HG03175 (cell line): ENCODE data around the gene SRPRB.
"Not testable (repeated sequence)": the region's sequence is repeated elsewhere in the genome, so short reads cannot be mapped to it uniquely, and the experiment has no call there.

Experiments
- ATAC-seq: cut with Tn5 transposase; IDR thresholded peaks from one replicate; pipeline ENCODE4 v1.9.1; 2021; ENCODE audit warnings: mild to moderate bottlenecking, moderate library complexity; ENCODE audit not compliant: unreplicated experiment

SRPRB gene

DNA sequence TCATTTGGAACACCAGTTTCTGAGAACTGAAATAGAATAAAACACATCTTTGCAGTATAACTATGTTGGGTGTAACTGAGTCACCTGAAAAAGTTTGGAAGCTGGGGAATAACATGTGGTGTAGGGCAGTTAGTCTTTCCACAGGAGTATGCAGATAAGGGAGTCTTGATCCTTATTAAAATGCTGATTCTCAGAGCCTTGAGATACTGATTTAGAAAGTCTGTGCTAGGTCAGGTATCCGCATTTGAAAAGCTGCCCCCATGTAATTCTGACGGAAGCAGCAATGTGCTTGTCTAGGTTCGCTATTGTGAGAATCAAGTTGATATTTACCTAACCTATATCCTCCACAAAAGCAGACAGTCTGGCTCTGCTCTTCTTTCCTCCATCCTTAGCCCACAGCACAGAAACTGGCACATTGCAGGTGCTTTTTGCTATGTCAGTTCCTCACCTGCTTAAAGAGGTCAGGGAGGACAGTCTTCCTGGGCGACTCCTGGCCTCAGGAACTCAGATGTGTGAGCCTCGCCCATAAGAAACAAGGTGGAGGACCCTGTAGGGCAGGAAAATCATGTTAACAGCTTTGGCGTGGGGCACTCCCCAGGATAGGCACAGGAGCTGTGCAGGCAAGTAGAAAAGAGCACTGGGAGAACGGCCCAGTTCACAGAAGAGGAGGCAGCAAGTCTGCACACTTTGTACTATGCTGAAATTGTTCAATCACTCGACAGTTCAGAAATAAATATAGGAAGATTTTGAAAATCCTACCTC, 27.6 kb upstream of the SRPRB start:
- ATAC-seq = no peak

DNA sequence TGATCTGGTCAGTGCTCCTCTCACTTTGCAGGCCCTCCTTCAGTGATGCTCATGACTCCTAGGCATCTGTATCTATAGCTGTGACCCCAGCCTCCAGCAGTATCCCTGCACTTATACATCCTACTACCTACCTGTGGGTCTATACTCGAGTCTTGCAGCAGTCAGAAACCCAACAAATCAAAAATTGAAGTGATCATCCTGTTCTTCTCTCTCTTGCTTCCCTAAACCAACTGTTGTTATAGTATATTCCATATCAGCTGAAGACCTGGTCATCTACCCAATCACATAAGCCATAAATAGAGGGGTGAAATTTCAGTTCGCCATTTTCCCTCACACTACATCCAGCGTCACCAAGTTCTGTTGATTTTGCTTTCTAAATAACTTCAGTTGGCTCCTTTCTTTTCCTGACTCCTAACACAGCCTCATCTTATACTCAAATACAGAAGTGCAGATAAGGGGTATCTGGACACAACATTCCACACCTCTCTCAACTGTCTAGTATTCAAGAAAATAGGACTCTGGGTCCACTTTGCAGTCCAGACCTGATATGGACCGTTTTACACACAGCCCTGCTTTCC, 25.9 kb upstream of the SRPRB start:
- ATAC-seq = no peak

DNA sequence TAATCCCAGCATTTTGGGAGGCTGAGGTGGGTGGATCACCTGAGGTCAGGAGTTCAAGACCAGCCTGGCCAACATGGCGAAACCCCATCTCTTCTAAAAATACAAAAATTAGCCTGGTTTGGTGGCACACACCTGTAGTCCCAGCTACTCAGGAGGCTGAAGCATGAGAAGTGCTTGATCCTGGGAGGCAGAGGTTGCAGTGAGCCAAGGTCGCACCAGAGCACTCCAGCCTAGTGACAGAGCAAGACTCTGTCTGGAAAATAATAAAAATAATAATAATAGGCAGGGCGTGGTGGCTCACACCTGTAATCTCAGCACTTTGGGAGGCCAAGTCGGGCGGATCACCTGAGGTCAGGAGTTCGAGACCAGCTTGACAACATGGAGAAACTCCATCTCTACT, 24.9 kb upstream of the SRPRB start:
- not testable (repeated sequence) for ATAC-seq

DNA sequence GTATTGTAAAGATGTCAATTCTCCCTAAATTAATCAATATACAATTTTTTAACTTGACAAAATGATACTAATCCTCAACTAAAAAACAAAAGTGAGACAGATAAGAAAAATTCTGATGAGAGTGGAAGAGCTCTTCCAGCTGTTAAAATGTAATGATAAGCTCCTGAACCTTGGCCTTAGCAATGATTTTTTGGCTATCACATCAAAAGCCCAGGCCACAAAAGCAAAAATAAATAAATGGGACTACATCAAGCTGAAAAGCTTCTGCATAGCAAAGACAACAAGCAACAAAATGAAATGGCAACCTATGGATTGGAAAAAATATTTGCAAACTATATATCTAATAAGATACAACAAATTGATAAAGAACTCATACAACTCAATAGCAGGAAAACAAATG, 24.0 kb upstream of the SRPRB start:
- no peak for ATAC-seq

DNA sequence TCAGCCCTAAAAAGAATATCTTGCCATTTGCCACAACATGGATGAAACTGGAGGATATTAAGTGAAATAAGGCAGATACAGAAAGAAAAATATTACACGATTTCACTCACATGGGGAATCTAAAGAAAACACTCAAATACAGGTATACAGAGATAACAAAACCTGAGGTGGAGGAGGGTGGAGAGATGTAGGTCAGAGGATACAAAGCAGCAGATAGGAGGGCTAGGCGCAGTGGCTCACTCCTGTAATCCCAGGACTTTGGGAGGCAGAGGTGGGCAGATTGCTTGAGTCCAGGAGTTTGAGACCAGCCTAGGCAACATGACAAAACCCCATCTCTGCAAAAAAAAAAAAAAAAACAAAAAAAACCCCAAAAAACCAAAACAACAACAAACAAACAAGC, 23.2 kb upstream of the SRPRB start:
- no peak for ATAC-seq

DNA sequence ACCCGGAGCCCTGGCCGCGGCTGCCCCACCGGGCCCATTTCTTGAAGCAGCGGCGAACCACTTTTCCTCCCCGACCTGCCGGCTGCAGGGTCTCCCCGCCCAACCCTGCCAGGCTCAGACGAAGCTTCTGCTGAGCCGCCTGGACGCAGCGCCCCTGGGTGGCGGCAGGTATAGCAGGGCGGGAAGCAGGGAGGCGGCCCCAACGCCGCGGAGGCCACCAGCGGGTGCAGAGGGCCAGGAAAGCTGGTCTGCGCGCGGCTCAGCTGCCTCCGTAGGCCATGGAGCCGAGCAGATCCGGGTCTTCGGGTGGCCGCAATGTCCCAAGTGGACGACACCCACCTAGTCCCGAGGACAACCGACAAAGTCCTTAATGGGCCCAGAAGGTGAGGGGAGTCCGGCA, 21.9 kb upstream of the SRPRB start:
- ATAC-seq = no peak

DNA sequence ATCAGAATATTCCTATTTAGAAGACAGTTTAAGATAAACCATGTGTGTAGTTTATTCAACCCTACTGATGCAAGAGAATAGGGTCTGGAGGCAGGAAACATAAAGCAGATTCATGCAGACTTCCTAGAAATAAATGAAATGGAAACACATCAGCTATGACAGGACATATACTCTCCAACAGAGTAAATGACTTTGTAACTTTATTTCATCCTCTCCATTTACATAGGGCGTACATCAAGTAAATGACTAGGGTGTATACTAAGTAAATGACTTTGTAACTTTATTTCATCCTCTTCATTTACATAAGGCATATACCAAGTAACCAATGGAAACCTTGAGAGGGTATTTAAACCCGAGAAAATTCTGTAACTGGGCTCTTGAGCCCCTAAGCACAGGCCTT, 17.6 kb upstream of the SRPRB start:
- ATAC-seq = no peak

DNA sequence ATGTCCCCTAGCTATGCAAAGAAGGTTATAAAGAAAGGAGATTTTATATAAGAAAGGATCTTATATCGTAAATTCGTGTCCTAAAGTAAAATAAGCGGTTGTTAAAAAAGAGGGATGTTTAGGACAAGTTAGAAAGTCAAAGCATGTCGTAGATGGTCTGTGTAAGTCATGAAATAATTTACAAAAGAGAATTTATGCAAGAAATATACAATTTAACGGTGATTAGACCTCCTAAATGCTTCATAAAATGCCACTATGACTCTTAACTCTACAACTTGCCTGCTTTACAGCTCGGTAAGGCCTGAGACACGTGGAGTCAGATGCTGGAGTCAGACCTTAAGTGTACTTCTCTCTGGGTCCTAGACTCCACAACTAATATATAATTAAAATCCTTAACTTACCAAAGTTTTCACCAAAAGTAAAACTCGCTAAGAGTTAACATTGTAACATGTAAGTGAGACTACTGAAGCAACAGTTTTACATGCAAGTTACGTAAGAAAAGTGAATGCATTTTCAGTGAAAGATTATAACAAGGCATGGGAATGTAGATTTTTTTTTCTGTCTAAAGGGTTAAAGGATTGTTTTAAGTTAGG, 13.3 kb upstream of the SRPRB start:
- no peak for ATAC-seq

DNA sequence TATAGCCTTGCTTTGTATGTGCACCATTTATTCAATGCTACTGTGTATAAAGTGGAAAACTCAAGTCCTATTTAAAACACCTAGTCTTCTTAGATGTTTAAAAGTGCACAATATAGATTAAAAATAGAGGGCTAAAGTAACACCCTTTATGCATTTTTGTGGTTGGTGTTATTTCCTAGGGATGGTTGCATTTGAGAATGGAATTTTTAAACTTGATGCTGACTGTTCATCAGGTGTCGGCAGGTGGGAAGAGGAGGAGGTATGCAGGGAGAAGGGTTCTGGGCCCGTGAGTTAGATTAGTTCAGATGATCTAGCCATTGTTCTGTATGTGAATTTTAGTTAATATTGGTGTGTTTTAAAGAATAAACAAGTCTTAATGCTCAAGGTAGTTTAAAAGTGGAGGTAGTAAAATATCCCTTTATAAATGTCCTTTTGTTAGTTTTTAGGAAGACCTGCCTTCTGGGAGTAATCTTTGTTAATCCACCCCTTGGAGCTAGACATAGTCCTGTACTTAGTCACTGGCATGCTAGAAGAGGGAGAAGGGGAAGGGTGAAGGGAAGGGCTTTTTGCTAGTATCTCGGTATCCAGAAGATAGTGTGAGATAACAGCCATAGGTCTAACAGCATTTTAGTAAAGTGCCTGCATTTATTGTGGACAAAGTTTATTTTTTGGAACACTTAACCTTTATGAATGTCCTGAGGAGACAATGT, 8.1 kb upstream of the SRPRB start:
- no peak for ATAC-seq

DNA sequence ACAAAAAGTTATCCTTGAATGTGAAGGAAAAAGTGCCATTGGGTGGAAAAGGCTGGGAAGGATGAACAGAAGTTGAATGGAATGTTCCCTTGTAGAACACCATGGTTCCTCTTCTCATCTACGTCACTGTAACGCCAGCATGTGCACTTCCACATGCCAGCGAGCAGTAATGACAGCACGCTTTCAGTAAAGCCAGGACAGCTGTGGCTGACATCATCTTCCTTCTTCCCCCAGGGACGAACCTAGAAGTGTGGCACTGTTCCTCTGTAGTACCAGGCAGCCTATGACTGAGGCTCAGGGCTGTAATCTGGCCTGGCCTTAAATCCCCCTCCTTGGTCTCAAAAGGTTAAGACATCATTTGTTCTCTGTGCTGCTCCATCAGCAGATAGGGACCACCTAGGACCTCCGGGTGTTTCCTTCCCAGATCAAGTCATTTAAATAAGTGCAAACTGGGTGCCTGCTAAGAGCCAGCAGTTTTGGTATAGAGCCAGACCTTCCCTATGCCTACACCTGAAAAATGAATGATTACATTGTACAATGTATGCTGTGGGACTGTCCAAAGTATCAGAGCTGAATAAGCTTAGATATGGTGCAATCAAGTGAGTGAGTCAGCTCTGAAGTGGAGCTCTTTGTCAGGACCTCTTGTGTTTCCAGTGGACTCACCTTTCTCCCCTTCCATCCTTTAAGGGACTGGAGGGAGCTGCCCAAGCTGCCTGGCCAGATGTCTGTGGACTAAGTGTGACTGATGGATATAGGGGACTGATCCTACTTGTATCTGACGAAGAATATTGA, 5.6 kb upstream of the SRPRB start:
- no peak for ATAC-seq

DNA sequence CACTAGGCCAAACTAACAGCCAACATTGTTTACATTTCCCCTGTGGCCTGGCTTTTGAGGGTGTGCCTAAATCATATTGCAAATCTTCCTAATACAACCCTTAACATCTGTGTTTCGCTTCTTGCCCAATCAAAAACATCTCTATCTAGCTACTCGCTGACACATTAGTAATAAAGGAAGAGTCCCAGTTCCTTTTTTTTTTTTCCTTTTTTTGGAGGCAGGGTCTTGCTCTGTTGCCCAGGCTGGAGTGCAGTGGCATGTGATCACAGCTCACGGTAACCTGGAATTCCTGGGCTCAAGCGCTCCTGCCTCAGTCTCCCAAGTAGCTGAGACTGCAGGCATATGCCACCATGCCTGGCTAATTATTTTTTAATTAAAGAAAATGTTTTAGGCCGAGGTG, 2.1 kb upstream of the SRPRB start:
- no peak for ATAC-seq

DNA sequence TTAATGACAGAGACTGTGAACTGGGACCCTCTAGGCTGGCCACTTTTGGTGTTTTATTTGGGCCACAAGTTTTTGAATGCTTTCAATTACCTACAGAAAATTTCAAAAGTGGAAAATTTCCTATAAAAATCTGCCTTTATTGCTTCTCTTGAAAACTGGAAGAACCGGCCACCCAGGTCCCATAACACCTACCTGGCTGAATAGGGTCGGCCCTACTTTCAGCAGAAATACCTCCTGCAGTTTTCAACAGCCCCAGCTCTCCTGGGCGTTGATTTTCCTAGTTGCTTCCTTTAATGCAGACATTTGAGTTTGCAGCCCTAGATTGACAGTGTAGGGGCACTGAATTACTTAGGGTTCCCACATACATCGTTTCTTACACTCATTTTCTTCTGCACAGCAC, 719 bp upstream of the SRPRB start:
- ATAC-seq = no peak

DNA sequence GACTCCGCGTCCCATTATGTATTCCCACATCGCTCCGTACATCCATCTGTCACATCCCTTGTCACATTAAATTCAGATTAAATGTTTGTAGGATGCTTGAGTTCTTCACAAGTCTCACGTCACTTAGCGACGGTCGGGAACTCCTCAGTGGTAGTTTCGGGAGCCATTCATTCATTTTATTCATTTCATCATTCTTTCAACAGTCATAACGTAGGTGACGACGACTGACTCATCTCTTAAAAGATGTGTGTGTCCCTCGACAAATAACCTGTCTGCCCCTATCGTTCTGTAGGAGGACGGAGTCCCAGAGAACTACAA, 272 bp upstream of the SRPRB start:
- no peak for ATAC-seq

DNA sequence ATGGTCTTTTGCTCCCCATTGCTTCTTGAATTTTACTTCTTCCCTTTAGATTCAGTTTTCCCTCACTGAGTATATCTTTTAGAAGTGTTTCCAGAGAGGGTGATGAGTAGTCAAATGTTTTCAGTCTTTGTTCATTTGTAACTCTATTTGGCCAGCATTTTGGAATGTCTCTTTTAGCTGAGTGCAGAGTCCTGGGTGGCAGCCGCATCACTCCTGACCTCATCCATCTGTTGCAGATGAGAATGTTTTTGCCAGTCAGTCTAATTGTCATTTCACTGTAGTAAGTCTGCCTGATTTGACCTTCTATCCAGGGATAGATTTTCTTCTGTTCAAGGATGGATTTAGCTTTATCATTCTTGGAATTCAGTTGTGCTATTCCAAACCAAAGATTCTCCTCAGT, 7.3 kb downstream of the SRPRB start:
- no peak for ATAC-seq

DNA sequence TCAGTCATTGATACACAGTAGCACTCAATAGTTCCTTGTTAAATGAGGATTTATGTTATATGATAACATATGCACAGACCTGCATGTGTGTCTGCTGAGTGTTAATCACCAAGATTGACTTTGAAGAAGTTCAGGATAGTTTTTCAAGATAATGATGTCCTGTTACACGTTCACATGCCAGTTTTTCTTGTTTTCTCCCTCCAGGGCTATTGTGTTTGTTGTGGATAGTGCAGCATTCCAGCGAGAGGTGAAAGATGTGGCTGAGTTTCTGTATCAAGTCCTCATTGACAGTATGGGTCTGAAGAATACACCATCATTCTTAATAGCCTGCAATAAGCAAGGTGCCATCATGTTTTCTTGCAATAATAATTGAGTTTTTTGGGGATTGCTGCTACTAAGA, 9.8 kb downstream of the SRPRB start:
- ATAC-seq = no peak

DNA sequence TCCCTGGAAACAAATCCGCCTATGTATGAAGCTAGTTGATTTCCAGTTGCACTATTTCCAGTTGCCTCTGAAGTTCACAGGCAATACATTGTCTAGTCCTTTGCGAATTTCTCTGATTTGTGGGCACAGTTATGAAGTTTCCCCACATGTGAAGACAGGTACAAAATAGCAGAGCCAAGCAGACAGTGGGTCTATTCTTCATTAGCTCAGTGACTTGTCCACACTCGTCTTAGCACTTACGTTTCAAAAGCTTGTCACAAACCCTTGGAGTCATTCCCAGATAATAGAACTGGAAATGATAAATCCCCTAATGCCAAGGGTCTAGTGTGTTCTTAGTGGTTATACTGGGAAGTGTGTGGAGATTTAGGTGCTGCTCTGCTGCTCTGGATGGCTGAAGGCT, 14.5 kb downstream of the SRPRB start:
- no peak for ATAC-seq

DNA sequence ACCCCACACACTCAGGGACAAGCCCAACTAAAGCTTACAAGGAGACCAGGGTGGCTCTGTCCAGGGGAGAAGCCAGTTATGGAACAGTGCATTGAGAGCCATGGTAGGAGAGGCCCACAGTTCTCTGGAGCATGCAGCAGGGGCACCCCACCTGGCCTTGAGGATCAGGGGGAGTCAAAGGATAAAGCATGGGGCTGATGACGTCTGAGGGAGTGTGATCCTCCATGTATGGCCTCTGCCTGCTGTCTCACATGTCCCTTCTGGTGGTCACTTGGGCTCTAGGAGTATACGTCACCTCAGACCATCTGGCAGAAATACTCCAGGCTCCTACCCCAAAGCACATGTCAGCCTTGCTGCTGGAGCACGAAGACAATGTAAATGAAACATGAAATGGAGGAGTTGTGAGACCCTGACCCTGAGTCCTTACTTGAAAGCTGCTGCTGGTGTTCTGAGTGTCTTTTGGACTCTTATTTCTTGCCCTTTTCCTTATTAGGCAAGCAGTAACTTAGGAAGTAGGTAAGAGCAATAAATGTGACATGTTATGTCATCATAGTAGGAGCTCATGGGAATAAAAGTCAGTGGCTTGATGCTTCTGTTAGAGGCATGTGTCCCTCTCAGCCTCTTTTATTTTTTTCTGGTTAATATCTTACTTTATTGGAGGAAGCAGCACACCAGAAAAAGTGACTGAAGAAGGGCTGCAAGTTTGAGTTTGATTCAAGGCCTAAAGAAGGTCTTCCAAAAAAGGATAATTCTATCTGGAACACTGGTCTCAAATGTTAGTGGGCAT, 15.5 kb downstream of the SRPRB start:
- no peak for ATAC-seq

DNA sequence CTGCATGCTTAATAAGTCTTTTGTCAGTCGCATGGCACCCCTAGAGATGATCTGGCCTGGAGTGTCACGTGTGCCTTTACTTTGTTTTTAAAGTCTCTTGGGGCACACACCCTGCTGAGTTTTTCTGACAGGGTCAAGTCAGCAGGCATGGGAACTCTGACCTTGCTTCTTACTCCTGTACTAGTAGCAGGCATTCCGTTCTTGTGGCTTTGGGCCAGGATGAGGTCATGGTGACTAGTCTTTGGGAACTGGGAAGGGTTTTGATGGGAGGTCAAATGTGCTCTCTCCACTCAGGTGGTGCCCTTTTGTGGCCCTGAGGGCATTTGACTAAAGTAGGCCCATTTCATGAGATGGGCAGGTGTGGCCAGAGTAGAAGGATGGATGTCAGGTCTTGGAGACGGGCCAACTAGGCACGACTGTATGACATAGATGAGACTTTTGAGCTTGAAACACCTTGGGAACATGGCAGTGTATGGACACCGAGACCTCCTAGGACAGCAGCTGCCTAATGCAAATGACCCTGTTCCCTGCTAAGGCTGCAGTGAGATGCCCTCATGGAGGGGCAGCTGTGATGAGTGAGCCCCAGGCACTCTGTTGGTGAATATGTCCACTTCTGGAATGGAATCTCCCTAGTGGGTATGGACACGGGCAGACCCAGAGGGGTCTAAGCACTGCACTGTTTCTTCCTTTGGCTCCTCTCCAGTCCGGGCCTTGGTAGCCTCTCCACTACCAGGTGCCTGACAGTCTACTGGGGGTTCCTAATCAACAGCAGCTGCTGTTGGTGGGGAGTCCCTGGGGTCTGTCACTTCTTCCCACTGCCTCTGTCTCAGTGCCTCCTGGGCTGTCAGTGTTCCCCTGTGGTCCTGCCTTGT, 16.4 kb downstream of the SRPRB start:
- ATAC-seq = no peak

DNA sequence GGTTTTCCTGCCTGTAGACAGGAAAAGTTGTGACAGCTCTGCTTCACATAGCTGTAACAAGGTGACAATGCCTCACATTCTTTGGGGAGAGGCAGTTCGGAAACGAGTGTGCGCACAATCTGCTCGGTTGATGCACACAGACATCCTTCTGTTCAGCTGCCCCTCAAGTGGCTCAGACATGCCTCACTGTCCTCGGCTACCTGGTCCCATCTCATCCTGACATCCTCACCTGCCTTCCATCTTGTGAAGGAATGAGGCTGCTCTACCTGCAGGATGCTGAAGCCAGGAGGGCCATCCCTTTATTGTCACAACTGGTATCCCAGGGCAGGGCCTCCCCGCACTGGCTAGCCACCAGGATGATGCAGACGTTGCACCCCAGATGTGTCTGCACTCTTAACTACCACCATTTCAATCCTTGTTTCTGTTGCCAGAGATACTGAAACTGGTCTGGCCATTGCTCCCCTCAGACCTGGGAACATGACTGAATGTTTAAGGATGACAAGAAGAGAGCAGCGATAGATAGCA, 19.4 kb downstream of the SRPRB start:
- ATAC-seq = no peak
